Tibial nerve (tissue), 4 donors: ENCODE measurements around the gene GRID1. TPM values are rescaled to one million over a fixed set of nuclear protein-coding genes. Genes with fewer than 3 reads are reported as not detected.

Experiments
- DNase-seq, 2 donors: peaks; one replicate each; pipeline ENCODE4 v3.0.0-alpha.2; 2019; ENCODE audit warnings: low spot score in 2 of 2
- H3K27ac ChIP-seq, 4 donors: fragments of 200-600 bp; sonication (generic) in 3 of 4; one replicate each; pipeline ENCODE4 v1.5.1; 2017 to 2019; ENCODE audit warnings: mild to moderate bottlenecking in 1 of 4
- H3K27me3 ChIP-seq, 2 donors: fragments of 200-600 bp; sonication (generic) in 1 of 2; one replicate each; pipeline versions ENCODE4 v1.5.1 to v1.6.0; 2017 to 2019
- H3K36me3 ChIP-seq, 3 donors: fragments of 200-600 bp; sonication (generic); one replicate each; pipeline ENCODE4 v1.5.1; 2018 to 2019
- H3K4me1 ChIP-seq, 4 donors: fragments of 200-600 bp; sonication (generic) in 3 of 4; one replicate each; pipeline ENCODE4 v1.5.1; 2017 to 2019
- H3K4me3 ChIP-seq, 4 donors: fragments of 200-600 bp; sonication (generic) in 3 of 4; one replicate each; pipeline ENCODE4 v1.5.1; 2017 to 2019; ENCODE audit warnings: mild to moderate bottlenecking in 1 of 4, moderate library complexity in 1 of 4
- H3K9me3 ChIP-seq, 4 donors: fragments of 200-600 bp; sonication (generic) in 3 of 4; one replicate each; pipeline ENCODE4 v1.5.1; 2017 to 2019
- CTCF ChIP-seq, 5 experiments: fragments of 200-600 bp in 3 of 5; fragments of 450-650 bp in 2 of 5; sonication (generic) in 3 of 5; IDR thresholded peaks; one replicate each; pipeline ENCODE4 v1.5.1; 2016 to 2019; ENCODE audit warnings: antibody characterized with exemption in 5 of 5, mild to moderate bottlenecking in 3 of 5, moderate library complexity in 2 of 5
- EP300 ChIP-seq, 2 donors: sonication (generic); formaldehyde crosslinking; IDR thresholded peaks; one replicate each; pipeline ENCODE4 v1.6.1; 2017; ENCODE audit warnings: antibody characterized with exemption in 2 of 2, mild to moderate bottlenecking in 1 of 2
- POLR2A ChIP-seq, 2 donors: fragments of 450-650 bp; IDR thresholded peaks; one replicate each; pipeline ENCODE4 v1.6.1; 2017; ENCODE audit warnings: antibody characterized with exemption in 2 of 2, mild to moderate bottlenecking in 2 of 2, moderate library complexity in 2 of 2
- WGBS, 2 donors: methylation state at CpG; one replicate each; pipeline ENCODE4 v1.1.5; 2018; 5-methylcytosine and 5-hydroxymethylcytosine counted together
- total RNA-seq, 4 donors: library from RNA; depleted of rRNA; stranded (reverse); fragments of >200 nt; gene quantifications; one replicate each; pipeline ENCODE4 v1.1.0, GENCODE V29; 2016

Gene GRID1
- total RNA-seq, 4 donors from 2014 or later = 7.7 to 16.3 (median 10.5) TPM

- no peak overlapping the region for H3K27ac ChIP-seq
- 58 to 82% methylated on average over 1 of the region's 1 CpG for WGBS, 2 donors
- H3K9me3 ChIP-seq = no peaks in the 10 kb centered on the region
- DNase-seq = no peak
- no peaks in the 10 kb centered on the region for H3K36me3 ChIP-seq
- H3K27me3 ChIP-seq = no peaks in the 10 kb centered on the region
- H3K4me3 ChIP-seq = no peak overlapping the region
- TF ChIP-seq POLR2A (IDR thresholded peaks at IDR 0.05) (no peak), CTCF (IDR thresholded peaks at IDR 0.05) (no peak), EP300 (IDR thresholded peaks at IDR 0.05) (no peak)
- no peaks in the 10 kb centered on the region for H3K4me1 ChIP-seq
These were observed 379.8 kb downstream of the GRID1 start for GRCh38 chr10:85986777-85987176.

GRCh38 chr10:85983051-85983450 is 383.5 kb downstream of the GRID1 start:
- Histone ChIP-seq H3K9me3 (no peaks in the 10 kb centered on the region), H3K4me1 (no peaks in the 10 kb centered on the region), H3K36me3 (no peaks in the 10 kb centered on the region), H3K4me3 (no peak overlapping the region), H3K27me3 (no peaks in the 10 kb centered on the region), H3K27ac (no peak overlapping the region)
- WGBS, 2 donors = 75 to 77% methylated on average over 6 of the region's 6 CpGs
- TF ChIP-seq POLR2A (IDR thresholded peaks at IDR 0.05) (no peak), CTCF (IDR thresholded peaks at IDR 0.05) (no peak), EP300 (IDR thresholded peaks at IDR 0.05) (no peak)
- no peak for DNase-seq

- DNase-seq = no peak
- TF ChIP-seq CTCF (IDR thresholded peaks at IDR 0.05) (no peak), POLR2A (IDR thresholded peaks at IDR 0.05) (no peak), EP300 (IDR thresholded peaks at IDR 0.05) (no peak)
- Histone ChIP-seq H3K9me3 (no peaks in the 10 kb centered on the region), H3K27ac (no peak overlapping the region), H3K4me1 (no peaks in the 10 kb centered on the region), H3K4me3 (no peak overlapping the region), H3K36me3 (no peaks in the 10 kb centered on the region), H3K27me3 (no peaks in the 10 kb centered on the region)
These were observed 387.0 kb downstream of the GRID1 start for GRCh38 chr10:85979598-85979997.

GRCh38 chr10:85978566-85979358 is 387.8 kb downstream of the GRID1 start:
- DNase-seq = no peak
- no peaks in the 10 kb centered on the region for H3K9me3 ChIP-seq
- no peaks in the 10 kb centered on the region for H3K36me3 ChIP-seq
- TF ChIP-seq POLR2A (IDR thresholded peaks at IDR 0.05) (no peak), EP300 (IDR thresholded peaks at IDR 0.05) (no peak), CTCF (IDR thresholded peaks at IDR 0.05) (no peak)
- H3K27me3 ChIP-seq = no peaks in the 10 kb centered on the region
- no peak overlapping the region for H3K4me3 ChIP-seq
- no peak overlapping the region for H3K27ac ChIP-seq
- 61 to 81% methylated on average over 2 of the region's 2 CpGs for WGBS, 2 donors
- no peaks in the 10 kb centered on the region for H3K4me1 ChIP-seq

GRCh38 chr10:85977642-85978041 is 389.0 kb downstream of the GRID1 start:
- Histone ChIP-seq H3K36me3 (no peaks in the 10 kb centered on the region), H3K4me3 (no peak overlapping the region), H3K27ac (no peak overlapping the region), H3K27me3 (no peaks in the 10 kb centered on the region), H3K4me1 (no peaks in the 10 kb centered on the region), H3K9me3 (no peaks in the 10 kb centered on the region)
- 83 to 96% methylated on average over 5 to 6 of the region's 6 CpGs for WGBS, 2 donors
- DNase-seq = no peak
- no peak for TF ChIP-seq CTCF (IDR thresholded peaks at IDR 0.05)
- no peak for TF ChIP-seq EP300 (IDR thresholded peaks at IDR 0.05)
- no peak for TF ChIP-seq POLR2A (IDR thresholded peaks at IDR 0.05)
